ENCODE measurements around the gene PRUNE1. TPM values are rescaled to one million over a fixed set of nuclear protein-coding genes. Genes with fewer than 3 reads are reported as not detected.

The PRUNE1 gene
- total RNA-seq, 1 donor from 2014 or later = 16.7 TPM

DNA sequence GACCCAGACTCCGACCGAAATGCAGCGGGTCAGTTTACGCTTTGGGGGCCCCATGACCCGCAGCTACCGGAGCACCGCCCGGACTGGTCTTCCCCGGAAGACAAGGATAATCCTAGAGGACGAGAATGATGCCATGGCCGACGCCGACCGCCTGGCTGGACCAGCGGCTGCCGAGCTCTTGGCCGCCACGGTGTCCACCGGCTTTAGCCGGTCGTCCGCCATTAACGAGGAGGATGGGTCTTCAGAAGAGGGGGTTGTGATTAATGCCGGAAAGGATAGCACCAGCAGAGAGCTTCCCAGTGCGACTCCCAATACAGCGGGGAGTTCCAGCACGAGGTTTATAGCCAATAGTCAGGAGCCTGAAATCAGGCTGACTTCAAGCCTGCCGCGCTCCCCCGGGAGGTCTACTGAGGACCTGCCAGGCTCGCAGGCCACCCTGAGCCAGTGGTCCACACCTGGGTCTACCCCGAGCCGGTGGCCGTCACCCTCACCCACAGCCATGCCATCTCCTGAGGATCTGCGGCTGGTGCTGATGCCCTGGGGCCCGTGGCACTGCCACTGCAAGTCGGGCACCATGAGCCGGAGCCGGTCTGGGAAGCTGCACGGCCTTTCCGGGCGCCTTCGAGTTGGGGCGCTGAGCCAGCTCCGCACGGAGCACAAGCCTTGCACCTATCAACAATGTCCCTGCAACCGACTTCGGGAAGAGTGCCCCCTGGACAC, 39.8 kb downstream of the PRUNE1 start:
- H3K27ac Mint-ChIP-seq (ENCODE audit: unreplicated experiment) = peak overlapping the region; percentile 31
- peaks cover 8% of the 10 kb centered on the region for H3K36me3 Mint-ChIP-seq (ENCODE audit: low read depth, unreplicated experiment)
- no peaks in the 10 kb centered on the region for H3K9me3 Mint-ChIP-seq (ENCODE audit: unreplicated experiment)
- H3K4me3 Mint-ChIP-seq (ENCODE audit: unreplicated experiment) = peak overlapping the region; percentile 93
- peak; percentile 67 for DNase-seq (ENCODE audit: low spot score)
- peak; percentile 67 for TF ChIP-seq CTCF (IDR thresholded peaks at IDR 0.05; ENCODE audit: unreplicated experiment)
- H3K4me1 Mint-ChIP-seq (ENCODE audit: unreplicated experiment) = no peaks in the 10 kb centered on the region
- H3K27me3 Mint-ChIP-seq (ENCODE audit: unreplicated experiment) = peaks cover 4% of the 10 kb centered on the region

GRCh38 chr1:151048645-151049032, 40.4 kb downstream of the PRUNE1 start:
- no peak for DNase-seq (ENCODE audit: low spot score)
- peak overlapping the region; percentile 93 for H3K4me3 Mint-ChIP-seq (ENCODE audit: unreplicated experiment)
- peaks cover 8% of the 10 kb centered on the region for H3K36me3 Mint-ChIP-seq (ENCODE audit: low read depth, unreplicated experiment)
- no peak overlapping the region for H3K27ac Mint-ChIP-seq (ENCODE audit: unreplicated experiment)
- no peak for TF ChIP-seq CTCF (IDR thresholded peaks at IDR 0.05; ENCODE audit: unreplicated experiment)
- no peaks in the 10 kb centered on the region for H3K9me3 Mint-ChIP-seq (ENCODE audit: unreplicated experiment)
- H3K27me3 Mint-ChIP-seq (ENCODE audit: unreplicated experiment) = peaks cover 4% of the 10 kb centered on the region
- H3K4me1 Mint-ChIP-seq (ENCODE audit: unreplicated experiment) = no peaks in the 10 kb centered on the region

- H3K36me3 Mint-ChIP-seq (ENCODE audit: low read depth, unreplicated experiment) = peaks cover 13% of the 10 kb centered on the region
- peaks cover 4% of the 10 kb centered on the region for H3K27me3 Mint-ChIP-seq (ENCODE audit: unreplicated experiment)
- TF ChIP-seq CTCF (IDR thresholded peaks at IDR 0.05; ENCODE audit: unreplicated experiment) = no peak
- peak overlapping the region; percentile 42 for H3K27ac Mint-ChIP-seq (ENCODE audit: unreplicated experiment)
- H3K4me1 Mint-ChIP-seq (ENCODE audit: unreplicated experiment) = no peaks in the 10 kb centered on the region
- no peak for DNase-seq (ENCODE audit: low spot score)
- H3K4me3 Mint-ChIP-seq (ENCODE audit: unreplicated experiment) = no peak overlapping the region
- H3K9me3 Mint-ChIP-seq (ENCODE audit: unreplicated experiment) = no peaks in the 10 kb centered on the region
Observed at GRCh38 chr1:151049458-151049857, 41.2 kb downstream of the PRUNE1 start.

DNA sequence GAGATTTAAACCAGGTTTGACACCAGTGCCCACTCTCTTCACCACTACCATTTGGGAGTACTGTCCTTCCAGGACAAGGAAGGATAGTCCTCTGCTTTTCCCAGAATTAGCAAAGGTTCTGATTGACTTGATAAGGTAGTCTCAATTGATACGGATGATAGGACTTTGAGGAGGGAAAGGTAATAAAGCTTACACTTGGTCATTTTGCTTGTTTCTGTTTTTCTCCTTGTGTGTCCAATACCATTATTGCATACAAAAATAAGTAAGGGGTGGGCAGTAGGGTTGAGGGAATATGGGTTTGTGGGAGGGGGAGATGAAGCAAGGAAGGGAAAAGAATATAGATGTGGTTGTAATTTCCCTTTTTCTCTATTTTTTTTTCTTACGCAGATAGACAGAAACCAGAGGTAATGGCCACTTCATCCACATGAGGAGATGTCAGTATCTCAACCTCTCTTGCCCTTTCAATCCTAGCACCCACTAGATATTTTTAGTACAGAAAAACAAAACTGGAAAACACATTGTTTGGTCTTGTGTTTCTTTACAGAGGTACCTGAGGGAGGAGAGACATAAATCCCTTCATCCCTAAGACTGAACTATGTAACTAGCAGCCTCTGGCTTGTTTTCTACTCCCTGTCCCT, 41.9 kb downstream of the PRUNE1 start:
- peak overlapping the region; percentile 64 for H3K27ac Mint-ChIP-seq (ENCODE audit: unreplicated experiment)
- peaks cover 4% of the 10 kb centered on the region for H3K4me1 Mint-ChIP-seq (ENCODE audit: unreplicated experiment)
- TF ChIP-seq CTCF (IDR thresholded peaks at IDR 0.05; ENCODE audit: unreplicated experiment) = no peak
- no peak overlapping the region for H3K4me3 Mint-ChIP-seq (ENCODE audit: unreplicated experiment)
- H3K27me3 Mint-ChIP-seq (ENCODE audit: unreplicated experiment) = peaks cover 2% of the 10 kb centered on the region
- peaks cover 20% of the 10 kb centered on the region for H3K36me3 Mint-ChIP-seq (ENCODE audit: low read depth, unreplicated experiment)
- no peak for DNase-seq (ENCODE audit: low spot score)
- no peaks in the 10 kb centered on the region for H3K9me3 Mint-ChIP-seq (ENCODE audit: unreplicated experiment)
